ENCODE results near the gene NBL1.
A peak's percentile ranks its signal among the peaks of the same experiment; 100 is the strongest.

The NBL1 gene
- 5.3 to 11.5 reads per million in 2 donors for total RNA-seq

- peak; percentile 41 to 87 (median 57) for DNase-seq
Measured at GRCh38 chr1:19643602-19644394, at the start of gene NBL1. Gene NBL1 (plus strand): TSS chr1:19644311. CDS start chr1:19655031, 10,720 bp downstream.

GRCh38 chr1:19596065-19596713, 47.9 kb upstream of the NBL1 start:
- no peak for DNase-seq

GRCh38 chr1:19596714-19597495, 47.2 kb upstream of the NBL1 start:
- peak; percentile 90 to 100 (median 96) for DNase-seq

- DNase-seq, result peak in 2 of 5 experiments; percentile 67 to 85
Measured at GRCh38 chr1:19597496-19598309, 46.4 kb upstream of the NBL1 start.

- no peak for DNase-seq
Measured at GRCh38 chr1:19599810-19600209, 44.3 kb upstream of the NBL1 start.

- DNase-seq, result no peak
Measured at GRCh38 chr1:19602486-19602885, 41.6 kb upstream of the NBL1 start.

GRCh38 chr1:19605967-19606366, 38.1 kb upstream of the NBL1 start:
- DNase-seq, result peak in 1 of 5 experiments; percentile 64

- DNase-seq, result peak in 4 of 5 experiments; percentile 30 to 86 (median 64)
Measured at GRCh38 chr1:19606817-19607642, 37.1 kb upstream of the NBL1 start.

GRCh38 chr1:19608232-19608631, 35.9 kb upstream of the NBL1 start:
- DNase-seq, result no peak

- no peak for DNase-seq
Measured at GRCh38 chr1:19610282-19610981, 33.7 kb upstream of the NBL1 start.

- no peak for DNase-seq
Measured at GRCh38 chr1:19612530-19612929, 31.6 kb upstream of the NBL1 start.

- DNase-seq, result no peak
Measured at GRCh38 chr1:19613171-19613703, 30.9 kb upstream of the NBL1 start.

GRCh38 chr1:19615438-19615837, 28.7 kb upstream of the NBL1 start:
- DNase-seq, result no peak

- no peak for DNase-seq
Measured at GRCh38 chr1:19616489-19616888, 27.6 kb upstream of the NBL1 start.

GRCh38 chr1:19617376-19617775, 26.7 kb upstream of the NBL1 start:
- no peak for DNase-seq

GRCh38 chr1:19618428-19618827, 25.7 kb upstream of the NBL1 start:
- DNase-seq, result no peak

- DNase-seq, result no peak
Measured at GRCh38 chr1:19619697-19620384, 24.3 kb upstream of the NBL1 start.

- DNase-seq, result no peak
Measured at GRCh38 chr1:19620786-19621185, 23.3 kb upstream of the NBL1 start.

- DNase-seq, result no peak
Measured at GRCh38 chr1:19621274-19621950, 22.7 kb upstream of the NBL1 start.

Measured in T-helper 2 cell (primary cell).